HG02943 (cell line): ENCODE data around the gene CREB1.

ENCODE experiments used
- ATAC-seq: cut with Tn5 transposase; IDR thresholded peaks from one replicate; pipeline ENCODE4 v1.9.1; 2021; ENCODE audit warnings: mild to moderate bottlenecking, low read depth, moderate library complexity; ENCODE audit not compliant: unreplicated experiment

Gene CREB1

GRCh38 chr2:207539470-207539869, 9.7 kb downstream of the CREB1 start:
- no peak for ATAC-seq

GRCh38 chr2:207540431-207540830, 10.7 kb downstream of the CREB1 start:
- no peak for ATAC-seq

- ATAC-seq: no peak
These were observed 12.2 kb downstream of the CREB1 start for GRCh38 chr2:207541933-207542332.

GRCh38 chr2:207543272-207543671, 13.5 kb downstream of the CREB1 start:
- no peak for ATAC-seq

- ATAC-seq: no peak
These were observed 17.1 kb downstream of the CREB1 start for GRCh38 chr2:207546822-207547221.

GRCh38 chr2:207549145-207549544, 19.4 kb downstream of the CREB1 start:
- ATAC-seq: no peak

- ATAC-seq: no peak
These were observed 28.3 kb downstream of the CREB1 start for GRCh38 chr2:207558079-207558491.

- ATAC-seq: no peak
These were observed 31.8 kb downstream of the CREB1 start for GRCh38 chr2:207561386-207562080.

GRCh38 chr2:207565736-207566500, 36.2 kb downstream of the CREB1 start:
- no peak for ATAC-seq

- ATAC-seq: no peak
These were observed 37.9 kb downstream of the CREB1 start for GRCh38 chr2:207567671-207568070.

- no peak for ATAC-seq
These were observed 41.6 kb downstream of the CREB1 start for GRCh38 chr2:207571370-207571769.

GRCh38 chr2:207584952-207585351, 55.2 kb downstream of the CREB1 start:
- ATAC-seq: no peak

- no peak for ATAC-seq
These were observed 57.5 kb downstream of the CREB1 start for GRCh38 chr2:207587305-207587704.

GRCh38 chr2:207589143-207589542, 59.4 kb downstream of the CREB1 start:
- no peak for ATAC-seq

GRCh38 chr2:207593277-207593676, 63.5 kb downstream of the CREB1 start:
- no peak for ATAC-seq

GRCh38 chr2:207594264-207594663, 64.5 kb downstream of the CREB1 start:
- ATAC-seq: no peak

- ATAC-seq: no peak
These were observed 65.0 kb downstream of the CREB1 start for GRCh38 chr2:207594731-207595130.

- ATAC-seq: no peak
These were observed 69.9 kb downstream of the CREB1 start for GRCh38 chr2:207599636-207600035.

GRCh38 chr2:207600231-207600630, 70.5 kb downstream of the CREB1 start:
- no peak for ATAC-seq

GRCh38 chr2:207601774-207602173, 72.0 kb downstream of the CREB1 start:
- ATAC-seq: no peak

GRCh38 chr2:207603486-207603885, 73.7 kb downstream of the CREB1 start:
- ATAC-seq: no peak

GRCh38 chr2:207606399-207606798, 76.6 kb downstream of the CREB1 start:
- ATAC-seq: no peak
